GM12878 (cell line): ENCODE results near the gene RND1. TPM values are rescaled to one million over a fixed set of nuclear protein-coding genes. Genes with fewer than 3 reads are reported as not detected.

Experiments
- CBX3 ChIP-seq: fragments of 200-600 bp; sonication (generic); IDR thresholded peaks from 2 replicates; pipeline ENCODE4 v1.6.1; 2016; ENCODE audit warnings: low read depth, borderline replicate concordance
- EED ChIP-seq: sonication (generic); IDR thresholded peaks from 2 replicates; pipeline ENCODE4 v1.6.1; 2016; ENCODE audit warnings: antibody characterized with exemption, low read depth
- ETV6 ChIP-seq, 2 experiments: fragments of 450-650 bp in 1 of 2; IDR thresholded peaks in 1 of 2; conservative IDR thresholded peaks in 1 of 2; 2 replicates each; pipeline ENCODE4 v1.6.1; 2014; ENCODE audit warnings: antibody characterized with exemption in 1 of 2, borderline replicate concordance in 1 of 2, low read depth in 1 of 2, mild to moderate bottlenecking in 1 of 2, moderate library complexity in 1 of 2
- EZH2 ChIP-seq: IDR thresholded peaks from 2 replicates; pipeline ENCODE4 v1.6.1; 2012; ENCODE audit warnings: low read depth, mild to moderate bottlenecking, control low read depth, inconsistent platforms, low read length, borderline replicate concordance; ENCODE audit not compliant: control insufficient read depth
- IKZF1 ChIP-seq: fragments of 450-650 bp; conservative IDR thresholded peaks from 2 replicates; pipeline ENCODE4 v1.6.1; 2017; ENCODE audit warnings: antibody characterized with exemption, mild to moderate bottlenecking
- JUNB ChIP-seq: IDR thresholded peaks from 2 replicates; pipeline ENCODE4 v1.6.1; 2016; ENCODE audit warnings: antibody characterized with exemption, mild to moderate bottlenecking
- NBN ChIP-seq: fragments of 450-650 bp; IDR thresholded peaks from 2 replicates; pipeline ENCODE4 v1.6.1; 2016
- RELA ChIP-seq: fragments of 450-650 bp; IDR thresholded peaks from 2 replicates; pipeline ENCODE4 v1.8.0; 2014; ENCODE audit warnings: borderline replicate concordance; ENCODE audit not compliant: partially characterized antibody
- SKIL ChIP-seq: fragments of 450-650 bp; IDR thresholded peaks from 2 replicates; pipeline ENCODE4 v1.6.1; 2017; ENCODE audit warnings: mild to moderate bottlenecking, low read depth, inconsistent platforms; ENCODE audit not compliant: poor library complexity, severe bottlenecking
- USF1 ChIP-seq: IDR thresholded peaks from 2 replicates; pipeline ENCODE4 v1.6.1; 2011; ENCODE audit warnings: borderline replicate concordance, low read depth, mild to moderate bottlenecking, moderate library complexity, mixed read lengths, low read length; ENCODE audit not compliant: insufficient read depth; ENCODE audit errors: extremely low read length
- polyA plus RNA-seq, 11 experiments: library from polyadenylated mRNA; depleted of rRNA in 4 of 11; unstranded in 6 of 11; stranded (reverse) in 5 of 11; fragments of >200 nt; fragmentation: Nextera tagmentation in 4 of 11; fragmentation: Illumina TruSeq in 1 of 11; extraction: Ambion mirVana in 4 of 11; extraction: Trizol in 1 of 11; gene quantifications; 1 replicate in 1 of 11; 2 replicates in 10 of 11; pipeline versions ENCODE4 v1.2.1 to v1.2.3, GENCODE V29; 2011 to 2016; ENCODE audit warnings: inconsistent platforms in 2 of 11, missing spikeins in 2 of 11, low read depth in 1 of 11
- total RNA-seq, 4 experiments: library from RNA; depleted of rRNA in 3 of 4; stranded (reverse); fragments of >200 nt in 3 of 4; fragmentation: Illumina TruSeq in 1 of 4; extraction: Trizol in 1 of 4; gene quantifications; 2 replicates each; pipeline versions ENCODE4 v1.2.1 to v1.2.3, GENCODE V29; 2013 to 2021
- TF ChIP-seq, protein P1 (sequence below): fragments of 450-650 bp; IDR thresholded peaks from 2 replicates; pipeline ENCODE4 v1.6.1; 2018; ENCODE audit warnings: borderline replicate concordance, mild to moderate bottlenecking; ENCODE audit not compliant: partially characterized antibody
- TF ChIP-seq, protein P2 (sequence below): fragments of 450-650 bp; IDR thresholded peaks from 2 replicates; pipeline ENCODE4 v1.6.1; 2016; ENCODE audit warnings: mild to moderate bottlenecking, moderate library complexity, borderline replicate concordance
- TF ChIP-seq, protein P3 (sequence below): IDR thresholded peaks from 2 replicates; pipeline ENCODE4 v1.6.1; 2012; ENCODE audit warnings: low read length, inconsistent platforms

Gene RND1
- total and polyA plus RNA-seq, 10 of the 15 experiments (the other 5 are each of a cell fraction or from before 2014, with no cell fraction given), result 0.24 to 5.1 (median 1.5) TPM

DNA sequence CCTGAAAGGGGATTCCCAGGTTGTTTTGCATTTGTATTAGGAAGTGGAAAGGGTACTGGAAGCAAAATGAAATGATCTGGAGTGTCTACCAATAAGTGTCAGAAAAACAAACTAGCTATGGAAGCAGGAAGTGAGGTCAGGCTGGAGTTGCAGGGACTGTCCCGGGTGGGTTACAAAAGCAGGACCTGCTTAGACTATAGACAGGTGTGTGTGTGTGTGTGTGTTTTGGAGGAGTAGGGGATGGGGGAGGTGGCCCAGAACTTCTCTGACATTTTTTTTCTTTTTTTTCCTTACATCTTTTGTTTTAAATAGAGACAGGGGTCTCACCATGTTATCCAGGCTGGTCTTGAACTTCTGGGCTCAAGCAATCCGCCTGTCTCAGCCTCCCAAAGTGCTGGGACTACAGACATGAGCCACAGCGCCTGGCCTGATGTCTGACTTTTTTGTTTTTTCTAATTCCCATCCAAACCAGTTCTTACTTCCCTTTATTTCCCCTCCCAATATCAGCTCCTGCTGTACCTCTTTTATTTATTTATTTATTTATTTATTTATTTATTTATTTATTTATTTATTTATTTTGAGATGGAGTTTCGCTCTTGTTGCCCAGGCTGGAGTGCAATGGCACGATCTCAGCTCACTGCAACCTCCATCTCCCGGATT is 512 bp upstream of the RND1 start (continued):
- TF ChIP-seq, protein P1, sequence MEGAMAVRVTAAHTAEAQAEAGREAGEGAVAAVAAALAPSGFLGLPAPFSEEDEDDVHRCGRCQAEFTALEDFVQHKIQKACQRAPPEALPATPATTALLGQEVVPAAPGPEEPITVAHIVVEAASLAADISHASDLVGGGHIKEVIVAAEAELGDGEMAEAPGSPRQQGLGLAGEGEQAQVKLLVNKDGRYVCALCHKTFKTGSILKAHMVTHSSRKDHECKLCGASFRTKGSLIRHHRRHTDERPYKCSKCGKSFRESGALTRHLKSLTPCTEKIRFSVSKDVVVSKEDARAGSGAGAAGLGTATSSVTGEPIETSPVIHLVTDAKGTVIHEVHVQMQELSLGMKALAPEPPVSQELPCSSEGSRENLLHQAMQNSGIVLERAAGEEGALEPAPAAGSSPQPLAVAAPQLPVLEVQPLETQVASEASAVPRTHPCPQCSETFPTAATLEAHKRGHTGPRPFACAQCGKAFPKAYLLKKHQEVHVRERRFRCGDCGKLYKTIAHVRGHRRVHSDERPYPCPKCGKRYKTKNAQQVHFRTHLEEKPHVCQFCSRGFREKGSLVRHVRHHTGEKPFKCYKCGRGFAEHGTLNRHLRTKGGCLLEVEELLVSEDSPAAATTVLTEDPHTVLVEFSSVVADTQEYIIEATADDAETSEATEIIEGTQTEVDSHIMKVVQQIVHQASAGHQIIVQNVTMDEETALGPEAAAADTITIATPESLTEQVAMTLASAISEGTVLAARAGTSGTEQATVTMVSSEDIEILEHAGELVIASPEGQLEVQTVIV, result peak; percentile 37
- 0 out of 2 replicates have a peak, but pooled peaks have one; percentile 43 for TF ChIP-seq NBN
- TF ChIP-seq USF1, result no peak
- TF ChIP-seq, protein P2, sequence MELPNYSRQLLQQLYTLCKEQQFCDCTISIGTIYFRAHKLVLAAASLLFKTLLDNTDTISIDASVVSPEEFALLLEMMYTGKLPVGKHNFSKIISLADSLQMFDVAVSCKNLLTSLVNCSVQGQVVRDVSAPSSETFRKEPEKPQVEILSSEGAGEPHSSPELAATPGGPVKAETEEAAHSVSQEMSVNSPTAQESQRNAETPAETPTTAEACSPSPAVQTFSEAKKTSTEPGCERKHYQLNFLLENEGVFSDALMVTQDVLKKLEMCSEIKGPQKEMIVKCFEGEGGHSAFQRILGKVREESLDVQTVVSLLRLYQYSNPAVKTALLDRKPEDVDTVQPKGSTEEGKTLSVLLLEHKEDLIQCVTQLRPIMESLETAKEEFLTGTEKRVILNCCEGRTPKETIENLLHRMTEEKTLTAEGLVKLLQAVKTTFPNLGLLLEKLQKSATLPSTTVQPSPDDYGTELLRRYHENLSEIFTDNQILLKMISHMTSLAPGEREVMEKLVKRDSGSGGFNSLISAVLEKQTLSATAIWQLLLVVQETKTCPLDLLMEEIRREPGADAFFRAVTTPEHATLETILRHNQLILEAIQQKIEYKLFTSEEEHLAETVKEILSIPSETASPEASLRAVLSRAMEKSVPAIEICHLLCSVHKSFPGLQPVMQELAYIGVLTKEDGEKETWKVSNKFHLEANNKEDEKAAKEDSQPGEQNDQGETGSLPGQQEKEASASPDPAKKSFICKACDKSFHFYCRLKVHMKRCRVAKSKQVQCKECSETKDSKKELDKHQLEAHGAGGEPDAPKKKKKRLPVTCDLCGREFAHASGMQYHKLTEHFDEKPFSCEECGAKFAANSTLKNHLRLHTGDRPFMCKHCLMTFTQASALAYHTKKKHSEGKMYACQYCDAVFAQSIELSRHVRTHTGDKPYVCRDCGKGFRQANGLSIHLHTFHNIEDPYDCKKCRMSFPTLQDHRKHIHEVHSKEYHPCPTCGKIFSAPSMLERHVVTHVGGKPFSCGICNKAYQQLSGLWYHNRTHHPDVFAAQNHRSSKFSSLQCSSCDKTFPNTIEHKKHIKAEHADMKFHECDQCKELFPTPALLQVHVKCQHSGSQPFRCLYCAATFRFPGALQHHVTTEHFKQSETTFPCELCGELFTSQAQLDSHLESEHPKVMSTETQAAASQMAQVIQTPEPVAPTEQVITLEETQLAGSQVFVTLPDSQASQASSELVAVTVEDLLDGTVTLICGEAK, result peak; percentile 62; the same call in 1 of the 2 replicates
- TF ChIP-seq RELA, result peak; percentile 5
- no peak for TF ChIP-seq EZH2
- TF ChIP-seq EED, result peak; percentile 52
- TF ChIP-seq SKIL, result peak; percentile 39
- TF ChIP-seq ETV6 (conservative IDR thresholded peaks at IDR 0.05 in 1 of 2, IDR thresholded peaks at IDR 0.05 in 1 of 2; ENCODE audit: borderline replicate concordance in 1 of 2, low read depth in 1 of 2), result peak in 1 of 2 experiments; percentile 34; a peak in 2 of 4 replicates
- TF ChIP-seq IKZF1, result peak; percentile 2; the same call in 1 of the 2 replicates
- TF ChIP-seq, protein P3, sequence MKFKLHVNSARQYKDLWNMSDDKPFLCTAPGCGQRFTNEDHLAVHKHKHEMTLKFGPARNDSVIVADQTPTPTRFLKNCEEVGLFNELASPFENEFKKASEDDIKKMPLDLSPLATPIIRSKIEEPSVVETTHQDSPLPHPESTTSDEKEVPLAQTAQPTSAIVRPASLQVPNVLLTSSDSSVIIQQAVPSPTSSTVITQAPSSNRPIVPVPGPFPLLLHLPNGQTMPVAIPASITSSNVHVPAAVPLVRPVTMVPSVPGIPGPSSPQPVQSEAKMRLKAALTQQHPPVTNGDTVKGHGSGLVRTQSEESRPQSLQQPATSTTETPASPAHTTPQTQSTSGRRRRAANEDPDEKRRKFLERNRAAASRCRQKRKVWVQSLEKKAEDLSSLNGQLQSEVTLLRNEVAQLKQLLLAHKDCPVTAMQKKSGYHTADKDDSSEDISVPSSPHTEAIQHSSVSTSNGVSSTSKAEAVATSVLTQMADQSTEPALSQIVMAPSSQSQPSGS, result peak; percentile 33; the same call in 1 of the 2 replicates
- no peak for TF ChIP-seq CBX3
- TF ChIP-seq JUNB, result no peak
- TF ChIP-seq, all 136 proteins: peak for 17
